ENCODE results near the gene PLSCR4. TPM values are rescaled to one million over a fixed set of nuclear protein-coding genes. Genes with fewer than 3 reads are reported as not detected.
A peak's percentile ranks its signal among the peaks of the same experiment; 100 is the strongest.

Gene PLSCR4
- total and polyA plus RNA-seq, 9 donors: 30.7 to 78.4 (median 50.9) TPM

DNA sequence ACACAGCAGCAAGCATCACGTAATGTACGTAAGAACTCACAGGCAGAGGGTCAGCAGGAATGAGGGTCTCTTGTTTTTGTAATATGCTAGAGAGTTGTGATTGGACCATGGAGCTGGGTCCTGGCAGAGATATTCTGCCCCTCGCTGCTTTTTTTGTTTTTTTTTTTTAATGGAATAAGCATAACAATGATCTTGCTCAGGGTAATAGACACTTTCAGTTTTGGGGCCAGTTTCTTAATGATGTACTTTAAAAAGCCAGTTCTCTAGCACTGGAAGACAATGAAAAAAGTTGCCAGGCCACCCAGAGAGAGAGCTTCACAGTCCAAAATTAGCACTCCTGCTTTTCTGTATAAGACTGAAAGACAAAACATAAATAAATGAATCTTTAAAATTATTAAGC is 29.0 kb upstream of the PLSCR4 start:
- Histone ChIP-seq H3K4me1 (ENCODE audit: insufficient read depth) (peaks cover 6% of the 10 kb centered on the region), H3K9me3 (no peaks in the 10 kb centered on the region), H3K27ac (no peak overlapping the region), H3K36me3 (no peaks in the 10 kb centered on the region), H3K27me3 (no peaks in the 10 kb centered on the region), H3K4me3 (no peak overlapping the region)
- no peak for DNase-seq
- TF ChIP-seq EP300 (IDR thresholded peaks at IDR 0.05) (no peak), POLR2A (IDR thresholded peaks at IDR 0.05) (no peak)
- TF ChIP-seq, protein P1, sequence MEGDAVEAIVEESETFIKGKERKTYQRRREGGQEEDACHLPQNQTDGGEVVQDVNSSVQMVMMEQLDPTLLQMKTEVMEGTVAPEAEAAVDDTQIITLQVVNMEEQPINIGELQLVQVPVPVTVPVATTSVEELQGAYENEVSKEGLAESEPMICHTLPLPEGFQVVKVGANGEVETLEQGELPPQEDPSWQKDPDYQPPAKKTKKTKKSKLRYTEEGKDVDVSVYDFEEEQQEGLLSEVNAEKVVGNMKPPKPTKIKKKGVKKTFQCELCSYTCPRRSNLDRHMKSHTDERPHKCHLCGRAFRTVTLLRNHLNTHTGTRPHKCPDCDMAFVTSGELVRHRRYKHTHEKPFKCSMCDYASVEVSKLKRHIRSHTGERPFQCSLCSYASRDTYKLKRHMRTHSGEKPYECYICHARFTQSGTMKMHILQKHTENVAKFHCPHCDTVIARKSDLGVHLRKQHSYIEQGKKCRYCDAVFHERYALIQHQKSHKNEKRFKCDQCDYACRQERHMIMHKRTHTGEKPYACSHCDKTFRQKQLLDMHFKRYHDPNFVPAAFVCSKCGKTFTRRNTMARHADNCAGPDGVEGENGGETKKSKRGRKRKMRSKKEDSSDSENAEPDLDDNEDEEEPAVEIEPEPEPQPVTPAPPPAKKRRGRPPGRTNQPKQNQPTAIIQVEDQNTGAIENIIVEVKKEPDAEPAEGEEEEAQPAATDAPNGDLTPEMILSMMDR (IDR thresholded peaks at IDR 0.05): no peak
- intact Hi-C loops (cut with DNase I): no loop called here
- 66 to 71% (median 69%) methylated on average over 3 of the region's 3 CpGs for WGBS, 3 donors

DNA sequence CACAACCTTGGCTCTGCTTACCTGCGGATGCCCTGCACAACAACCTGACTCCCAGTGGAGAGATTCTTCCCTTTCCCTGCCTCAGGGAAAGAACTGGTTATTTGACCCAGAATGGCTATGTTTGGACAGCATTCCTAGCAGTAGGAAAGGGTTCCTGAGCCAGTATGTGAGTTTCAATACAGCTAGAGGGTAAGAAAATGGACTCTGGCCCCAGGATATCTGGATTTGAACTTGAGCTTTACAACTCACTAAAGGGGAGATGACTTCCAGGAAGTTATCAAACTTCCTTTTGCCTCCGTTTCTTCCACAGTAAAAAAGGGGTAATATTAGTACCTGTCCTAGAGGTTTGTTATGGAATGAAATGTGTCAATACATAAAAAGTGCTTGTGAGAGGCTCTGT is 28.1 kb upstream of the PLSCR4 start:
- Histone ChIP-seq H3K4me3 (no peak overlapping the region), H3K27ac (no peak overlapping the region), H3K36me3 (no peaks in the 10 kb centered on the region), H3K27me3 (no peaks in the 10 kb centered on the region), H3K4me1 (ENCODE audit: insufficient read depth) (peaks cover 8% of the 10 kb centered on the region), H3K9me3 (no peaks in the 10 kb centered on the region)
- intact Hi-C loops (cut with DNase I): no loop called here
- DNase-seq: no peak
- TF ChIP-seq, protein P1 (IDR thresholded peaks at IDR 0.05): no peak
- TF ChIP-seq POLR2A (IDR thresholded peaks at IDR 0.05): no peak
- TF ChIP-seq EP300 (IDR thresholded peaks at IDR 0.05): no peak
- WGBS, 3 donors: 93 to 97% (median 94%) methylated on average over 2 of the region's 2 CpGs

DNA sequence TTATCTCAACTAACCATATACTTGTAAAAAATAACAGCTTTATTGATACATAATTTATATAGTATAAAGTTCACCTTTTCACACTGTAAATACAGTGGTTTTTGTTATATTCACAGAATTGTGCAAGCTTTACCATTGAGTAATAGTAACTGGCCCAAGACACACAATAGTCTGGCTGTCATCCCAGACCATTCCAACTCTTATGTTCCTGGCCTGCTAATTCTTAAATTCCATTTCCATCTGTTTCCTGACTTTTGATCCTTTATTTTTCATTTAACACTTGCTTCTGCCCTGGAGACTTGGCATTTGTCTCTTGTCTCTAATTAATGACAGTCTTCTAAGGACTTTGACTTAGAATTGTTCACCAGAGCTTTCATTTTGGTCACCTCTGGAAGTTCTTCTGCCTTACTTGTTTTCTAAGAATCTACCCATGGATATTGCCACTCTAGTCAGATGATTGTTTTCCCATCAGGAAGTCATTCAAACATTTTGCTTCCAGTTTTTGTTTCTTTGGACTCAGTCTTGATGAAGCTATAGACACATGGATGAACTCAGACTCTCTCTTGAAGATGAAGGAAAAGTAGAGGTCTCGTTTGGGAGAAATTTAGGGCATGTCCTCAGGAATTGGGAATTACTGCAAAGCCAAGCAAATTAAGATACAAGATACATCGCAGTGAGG is 27.2 kb upstream of the PLSCR4 start:
- H3K9me3 ChIP-seq: no peaks in the 10 kb centered on the region
- H3K4me1 ChIP-seq (ENCODE audit: insufficient read depth): peaks cover 8% of the 10 kb centered on the region
- no peaks in the 10 kb centered on the region for H3K27me3 ChIP-seq
- intact Hi-C loops (cut with DNase I): no loop called here
- no peak overlapping the region for H3K4me3 ChIP-seq
- H3K36me3 ChIP-seq: no peaks in the 10 kb centered on the region
- no peak overlapping the region for H3K27ac ChIP-seq
- TF ChIP-seq POLR2A (IDR thresholded peaks at IDR 0.05): no peak
- TF ChIP-seq, protein P1 (IDR thresholded peaks at IDR 0.05): no peak
- no peak for TF ChIP-seq EP300 (IDR thresholded peaks at IDR 0.05)
- DNase-seq: peak in 1 of 5 donors; percentile 36
- WGBS, 3 donors: 88 to 92% (median 90%) methylated on average over 2 of the region's 2 CpGs

DNA sequence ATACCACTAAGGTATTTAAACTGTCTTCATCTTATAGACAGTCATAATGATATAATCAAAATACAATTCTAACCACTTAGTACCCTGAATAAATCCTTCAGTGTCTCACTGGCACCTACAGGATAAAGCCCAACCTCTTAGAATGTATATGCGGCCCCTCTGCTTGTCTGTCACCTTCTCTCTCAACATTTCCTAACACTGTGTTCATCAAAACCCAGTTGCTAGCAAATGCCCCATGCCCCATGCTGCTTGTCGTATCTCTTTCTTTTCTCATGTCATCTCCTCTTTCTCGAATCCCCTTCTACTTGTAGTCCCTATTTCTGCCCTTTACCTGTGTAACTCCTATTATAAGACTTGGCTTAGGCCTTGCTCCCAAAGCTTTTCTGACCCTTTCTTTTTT is 24.6 kb upstream of the PLSCR4 start:
- 96 to 99% (median 98%) methylated on average over 3 of the region's 3 CpGs for WGBS, 3 donors
- DNase-seq: no peak
- Histone ChIP-seq H3K27me3 (no peaks in the 10 kb centered on the region), H3K4me3 (no peak overlapping the region), H3K9me3 (no peaks in the 10 kb centered on the region), H3K36me3 (no peaks in the 10 kb centered on the region), H3K4me1 (ENCODE audit: insufficient read depth) (peaks cover 7% of the 10 kb centered on the region), H3K27ac (no peak overlapping the region)
- TF ChIP-seq EP300 (IDR thresholded peaks at IDR 0.05): no peak
- TF ChIP-seq, protein P1 (IDR thresholded peaks at IDR 0.05): no peak
- TF ChIP-seq POLR2A (IDR thresholded peaks at IDR 0.05): no peak
- intact Hi-C loops (cut with DNase I): no loop called here
